ENCODE measurements around the gene LECT2.

The LECT2 gene

DNA sequence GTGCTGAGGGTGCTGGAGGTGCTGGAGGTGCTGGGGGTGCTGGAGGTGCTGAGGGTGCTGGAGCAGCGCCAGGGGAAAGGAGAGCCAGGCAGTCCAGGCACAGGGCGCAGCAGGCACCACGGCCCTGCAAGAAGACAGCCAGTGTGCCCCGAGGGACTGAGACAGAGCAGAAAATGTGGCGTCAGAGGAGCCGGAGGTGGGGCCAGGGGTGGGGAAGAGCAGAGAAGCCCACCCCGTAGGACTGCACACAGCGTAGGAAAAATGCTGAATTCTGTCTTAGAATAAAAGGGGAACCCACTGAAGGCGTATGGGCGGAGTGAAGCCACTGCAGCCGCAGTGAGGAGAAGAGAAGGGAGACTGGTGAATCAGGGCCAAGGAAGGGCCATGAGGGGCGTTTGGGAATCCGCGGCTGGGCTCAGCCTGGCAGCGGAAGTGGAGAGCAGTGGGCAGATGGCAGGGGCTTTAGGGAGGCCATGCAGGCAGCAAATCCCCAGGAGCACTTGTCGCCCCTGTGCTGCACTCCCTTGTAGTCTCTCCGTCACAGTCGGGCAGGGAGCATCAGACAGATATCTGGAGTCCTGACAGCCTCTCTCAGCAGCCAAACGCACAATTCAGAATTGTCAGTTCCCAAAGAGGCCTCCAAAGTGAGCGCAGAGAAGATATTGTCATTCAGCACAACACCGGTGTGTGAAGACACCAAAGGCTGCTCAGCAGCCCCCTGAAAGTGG, 35.9 kb upstream of the LECT2 start:
- Histone ChIP-seq H3K27ac (peak overlapping the region in 1 of 2 donors; percentile 18), H3K4me3 (no peak overlapping the region)
- no peak for DNase-seq (ENCODE audit: low spot score)
- TF ChIP-seq, protein P1, sequence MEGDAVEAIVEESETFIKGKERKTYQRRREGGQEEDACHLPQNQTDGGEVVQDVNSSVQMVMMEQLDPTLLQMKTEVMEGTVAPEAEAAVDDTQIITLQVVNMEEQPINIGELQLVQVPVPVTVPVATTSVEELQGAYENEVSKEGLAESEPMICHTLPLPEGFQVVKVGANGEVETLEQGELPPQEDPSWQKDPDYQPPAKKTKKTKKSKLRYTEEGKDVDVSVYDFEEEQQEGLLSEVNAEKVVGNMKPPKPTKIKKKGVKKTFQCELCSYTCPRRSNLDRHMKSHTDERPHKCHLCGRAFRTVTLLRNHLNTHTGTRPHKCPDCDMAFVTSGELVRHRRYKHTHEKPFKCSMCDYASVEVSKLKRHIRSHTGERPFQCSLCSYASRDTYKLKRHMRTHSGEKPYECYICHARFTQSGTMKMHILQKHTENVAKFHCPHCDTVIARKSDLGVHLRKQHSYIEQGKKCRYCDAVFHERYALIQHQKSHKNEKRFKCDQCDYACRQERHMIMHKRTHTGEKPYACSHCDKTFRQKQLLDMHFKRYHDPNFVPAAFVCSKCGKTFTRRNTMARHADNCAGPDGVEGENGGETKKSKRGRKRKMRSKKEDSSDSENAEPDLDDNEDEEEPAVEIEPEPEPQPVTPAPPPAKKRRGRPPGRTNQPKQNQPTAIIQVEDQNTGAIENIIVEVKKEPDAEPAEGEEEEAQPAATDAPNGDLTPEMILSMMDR (IDR thresholded peaks at IDR 0.05), result no peak

DNA sequence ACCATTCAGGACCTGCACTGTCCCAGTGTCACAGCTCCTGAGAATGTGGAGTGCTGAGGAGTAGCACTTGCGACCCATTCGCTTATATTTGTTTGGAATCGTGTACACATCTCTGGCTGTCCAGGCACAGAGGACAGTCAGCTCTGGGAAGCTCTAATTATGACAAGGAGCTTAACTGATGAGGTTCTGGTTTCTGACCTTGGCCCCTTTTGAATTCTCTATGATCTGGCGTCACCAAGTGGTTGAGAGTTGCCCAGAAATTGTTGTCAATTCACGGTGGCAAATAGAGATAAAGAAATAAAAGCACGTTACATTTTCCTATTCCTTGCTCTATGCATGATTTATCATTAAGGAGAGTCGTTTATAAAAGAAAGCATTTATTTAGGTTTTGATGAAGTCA, 34.9 kb upstream of the LECT2 start:
- TF ChIP-seq, protein P1 (IDR thresholded peaks at IDR 0.05), result no peak
- H3K4me3 ChIP-seq, result no peak overlapping the region
- H3K27ac ChIP-seq, result no peak overlapping the region
- no peak for DNase-seq (ENCODE audit: low spot score)

DNA sequence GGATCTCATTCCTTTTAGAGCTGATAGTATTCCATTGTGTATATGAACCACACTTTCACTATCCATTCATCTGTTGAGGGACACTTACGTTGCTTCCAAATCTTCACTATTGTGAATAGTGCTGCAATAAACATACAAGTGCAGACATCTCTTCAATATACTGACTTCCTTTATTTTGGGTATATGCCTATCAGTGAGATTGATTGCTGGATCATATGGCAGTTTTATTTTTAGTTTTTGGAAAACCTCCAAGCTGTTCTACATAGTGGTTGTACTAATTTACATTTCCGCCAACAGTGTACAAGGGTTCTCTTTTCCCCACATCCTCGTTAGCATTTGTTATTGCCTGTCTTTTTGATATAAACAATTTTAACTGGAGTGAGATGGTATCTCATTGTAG, 33.8 kb upstream of the LECT2 start:
- no peak overlapping the region for H3K27ac ChIP-seq
- TF ChIP-seq, protein P1 (IDR thresholded peaks at IDR 0.05), result no peak
- H3K4me3 ChIP-seq, result no peak overlapping the region
- DNase-seq (ENCODE audit: low spot score), result no peak

DNA sequence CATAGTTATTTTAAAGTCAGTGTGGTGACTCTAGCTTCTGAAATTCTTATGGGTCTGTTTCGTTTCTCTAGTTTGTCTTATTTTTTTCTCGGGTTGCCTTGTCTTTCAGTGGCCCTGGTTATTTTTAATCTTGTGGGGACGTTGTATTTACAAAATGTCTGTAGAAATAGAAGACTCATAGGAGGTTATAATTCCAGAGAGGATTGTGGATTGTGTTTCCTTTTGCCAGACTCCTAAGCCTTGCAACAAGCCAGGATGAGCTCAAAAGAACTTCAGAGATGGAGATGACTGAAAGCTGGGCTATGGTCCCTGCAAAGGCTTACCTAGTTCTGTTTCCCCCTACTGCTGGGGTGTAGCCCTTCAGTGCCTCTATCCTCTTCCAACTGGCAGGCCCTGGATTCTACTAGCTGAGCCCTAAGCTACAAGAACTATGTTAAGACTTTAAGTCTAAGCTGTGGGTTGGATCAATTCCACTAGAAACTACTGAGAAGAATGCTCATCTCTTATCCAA, 32.2 kb upstream of the LECT2 start:
- TF ChIP-seq, protein P1 (IDR thresholded peaks at IDR 0.05), result no peak
- no peak overlapping the region for H3K4me3 ChIP-seq
- H3K27ac ChIP-seq, result peak overlapping the region; percentile 47 to 69
- DNase-seq (ENCODE audit: low spot score), result no peak

DNA sequence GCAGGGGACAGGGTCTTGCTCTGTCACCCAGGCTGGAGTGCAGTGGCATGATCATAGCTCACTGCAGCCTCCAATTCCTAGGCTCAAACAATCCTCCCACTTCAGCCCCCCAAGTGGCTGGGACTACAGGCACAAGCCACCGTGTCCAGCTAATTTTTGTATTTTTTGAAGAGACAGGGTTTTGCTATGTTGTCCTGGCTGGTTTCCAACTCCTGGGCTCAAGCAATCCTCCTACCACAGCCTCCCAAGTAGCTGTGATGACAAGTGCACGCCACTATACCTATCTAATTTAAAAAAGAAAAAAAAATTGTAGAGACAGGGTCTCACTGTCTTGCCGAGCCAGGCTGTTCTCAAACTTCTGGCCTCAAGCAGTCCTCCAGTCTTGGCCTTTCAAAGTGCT, 31.6 kb upstream of the LECT2 start:
- TF ChIP-seq, protein P1 (IDR thresholded peaks at IDR 0.05), result no peak
- H3K4me3 ChIP-seq, result no peak overlapping the region
- peak overlapping the region; percentile 47 to 71 for H3K27ac ChIP-seq
- no peak for DNase-seq (ENCODE audit: low spot score)

DNA sequence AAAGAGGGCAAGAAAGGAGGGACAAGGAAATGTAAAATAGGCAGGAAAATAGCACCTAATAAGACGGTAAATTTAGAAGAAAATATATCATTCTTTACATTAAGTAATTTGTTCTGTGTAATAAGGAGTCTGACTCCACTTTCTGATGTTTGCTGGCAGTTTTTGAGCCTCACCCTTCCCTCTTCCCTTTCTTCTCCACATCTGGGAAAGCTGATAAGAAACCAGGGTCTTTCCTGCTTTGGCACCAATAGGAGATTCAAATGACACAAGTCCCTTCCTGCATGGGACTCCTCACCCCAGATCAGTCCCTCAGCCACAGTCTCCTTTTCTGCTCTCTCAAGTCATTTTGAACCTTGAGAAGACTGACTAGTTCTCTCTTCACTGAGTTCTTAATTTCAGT, 31.2 kb upstream of the LECT2 start:
- peak overlapping the region in 1 of 2 donors; percentile 71 for H3K27ac ChIP-seq
- no peak overlapping the region for H3K4me3 ChIP-seq
- no peak for DNase-seq (ENCODE audit: low spot score)
- TF ChIP-seq, protein P1 (IDR thresholded peaks at IDR 0.05), result no peak

DNA sequence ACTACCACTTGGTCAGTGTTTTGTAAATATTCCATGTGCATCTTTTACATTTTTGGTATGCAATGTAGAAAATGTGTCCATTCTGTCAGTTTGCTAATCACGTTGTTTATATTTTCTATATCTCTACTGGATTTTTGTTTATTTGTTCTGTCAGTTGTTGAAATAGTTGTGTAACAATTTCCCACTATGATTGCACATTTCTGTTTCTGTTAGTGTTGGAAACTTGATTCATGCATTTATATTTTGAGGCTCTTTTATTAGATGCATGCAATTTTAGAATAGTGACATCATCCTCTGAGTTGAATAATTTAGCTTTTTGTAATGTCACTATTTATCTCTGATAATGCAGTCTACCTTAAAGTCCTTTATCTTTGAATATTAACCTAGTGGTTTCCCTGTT, 25.8 kb upstream of the LECT2 start:
- DNase-seq (ENCODE audit: low spot score), result no peak
- TF ChIP-seq, protein P1 (IDR thresholded peaks at IDR 0.05), result no peak
- H3K27ac ChIP-seq, result no peak overlapping the region
- H3K4me3 ChIP-seq, result no peak overlapping the region

All from coronary artery (tissue), 2 donors.